ENCODE measurements around the gene PLSCR3.
A peak's percentile ranks its signal among the peaks of the same experiment; 100 is the strongest.

Gene PLSCR3

DNA sequence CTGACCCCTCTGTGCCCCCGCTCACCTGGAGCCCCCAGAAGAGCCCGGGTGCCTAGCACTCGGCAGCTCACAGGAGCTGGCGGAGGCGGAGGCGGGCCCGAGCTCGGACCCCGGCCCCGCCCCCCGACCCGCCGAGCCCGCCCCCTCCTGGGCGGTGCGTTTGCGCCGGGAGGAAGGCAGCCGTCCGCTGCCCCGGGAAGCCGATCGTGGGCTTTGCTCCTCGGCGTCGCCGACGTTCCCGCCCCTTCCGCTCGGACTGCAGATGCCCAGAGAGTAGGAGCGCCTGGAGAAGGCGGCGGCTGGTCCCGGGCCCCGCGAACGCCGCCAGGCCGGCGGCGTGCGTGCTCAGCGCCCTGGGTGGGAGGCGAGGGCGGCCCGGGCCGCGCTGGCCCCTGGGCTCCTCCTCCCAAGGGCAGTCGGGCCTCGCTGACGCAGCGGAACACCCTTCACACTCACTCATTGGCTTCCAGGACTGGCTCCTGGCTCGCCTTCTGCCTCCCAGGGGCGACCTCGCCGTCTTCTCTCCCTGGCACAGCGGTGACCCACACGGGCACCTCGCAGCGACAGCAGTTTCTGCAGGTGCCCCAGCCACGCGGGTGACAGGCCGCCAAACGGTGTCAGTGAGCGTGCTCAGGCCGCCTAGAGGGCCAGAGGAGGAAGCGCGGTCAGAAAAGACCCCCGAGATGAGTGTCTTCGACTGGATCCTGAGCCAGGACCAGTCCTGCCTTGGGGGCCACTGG, at the start of gene PLSCR3:
Gene PLSCR3, minus strand, starts transcription at position 74 of the 740 bp plus-strand sequence. CDS start 415 bp downstream, outside the sequence.
- DNase-seq, result peak; percentile 73 to 98 (median 87)
- intact Hi-C loops (cut with DNase I), result loop anchor here (5.0 kb wide), 1 partner anchor 43 kb away; the partner anchor contains the start of genes FGF11 and TMEM102

DNA sequence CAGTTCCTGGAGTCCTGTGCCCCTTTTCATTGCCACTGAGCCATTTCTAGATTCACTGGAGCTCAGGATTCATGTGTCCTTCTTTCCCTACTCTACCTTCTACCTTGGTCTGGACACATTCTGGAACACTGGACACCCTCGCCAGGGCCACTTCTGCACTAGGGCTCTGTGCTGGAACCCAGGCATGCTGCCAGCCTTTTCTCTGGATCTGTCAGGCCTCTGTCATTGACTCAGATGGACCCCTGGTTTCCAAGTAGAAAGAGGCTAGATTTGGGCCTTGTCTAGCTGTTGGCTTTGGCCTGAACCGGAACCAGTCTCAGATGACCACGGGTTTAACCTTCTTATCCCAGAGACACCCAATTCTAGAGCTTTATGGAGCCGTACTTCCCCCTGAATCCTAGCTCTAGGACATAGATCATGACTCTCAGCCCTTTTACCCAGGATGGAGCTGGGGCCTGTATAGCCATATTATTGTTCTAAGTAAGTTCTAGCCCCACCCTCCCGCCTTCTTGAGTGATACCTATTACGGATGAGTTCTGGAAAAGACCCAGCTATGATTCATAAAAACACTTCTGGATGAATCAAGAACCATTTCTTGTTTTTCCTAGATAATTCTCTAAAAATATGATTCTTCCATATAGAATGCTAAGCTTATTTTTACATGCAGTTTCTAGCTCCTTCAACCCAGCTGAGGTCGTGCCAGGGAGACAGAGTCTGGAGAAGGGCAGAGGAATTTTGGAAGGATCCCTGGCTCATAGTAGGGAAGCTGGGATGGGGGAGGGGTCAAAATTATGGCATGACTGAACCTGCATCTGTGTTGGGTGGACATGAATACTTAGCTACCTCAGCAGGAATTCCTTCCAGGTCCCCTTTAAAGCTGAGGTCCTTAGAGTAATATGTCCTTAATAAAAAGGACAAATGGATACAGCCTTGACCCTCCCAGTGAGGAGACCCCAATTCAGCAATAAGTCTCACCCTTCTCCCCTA, 49.5 kb upstream of the PLSCR3 start:
- no peak for DNase-seq
- intact Hi-C loops (cut with DNase I), result no loop called here

- intact Hi-C loops (cut with DNase I), result no loop called here
- no peak for DNase-seq
These were observed 47.8 kb upstream of the PLSCR3 start for GRCh38 chr17:7442142-7442541.

DNA sequence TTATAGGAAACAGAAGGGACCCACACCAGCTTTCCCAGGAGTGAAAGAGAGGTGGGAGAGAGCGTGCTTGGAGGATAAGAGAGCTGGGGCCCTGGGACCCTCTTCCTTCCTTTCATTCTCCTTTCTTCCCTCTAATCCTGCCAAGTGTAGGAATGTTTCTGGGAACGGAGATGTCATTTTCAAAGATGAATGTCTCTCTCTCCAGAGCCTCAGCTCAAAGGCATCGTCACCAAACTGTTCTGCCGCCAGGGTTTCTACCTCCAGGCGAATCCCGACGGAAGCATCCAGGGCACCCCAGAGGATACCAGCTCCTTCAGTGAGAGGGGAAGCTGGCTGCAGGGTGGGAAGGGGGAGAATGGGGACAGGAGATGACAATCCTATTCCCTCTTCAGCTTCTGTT, 46.9 kb upstream of the PLSCR3 start:
- no peak for DNase-seq
- intact Hi-C loops (cut with DNase I), result no loop called here

DNA sequence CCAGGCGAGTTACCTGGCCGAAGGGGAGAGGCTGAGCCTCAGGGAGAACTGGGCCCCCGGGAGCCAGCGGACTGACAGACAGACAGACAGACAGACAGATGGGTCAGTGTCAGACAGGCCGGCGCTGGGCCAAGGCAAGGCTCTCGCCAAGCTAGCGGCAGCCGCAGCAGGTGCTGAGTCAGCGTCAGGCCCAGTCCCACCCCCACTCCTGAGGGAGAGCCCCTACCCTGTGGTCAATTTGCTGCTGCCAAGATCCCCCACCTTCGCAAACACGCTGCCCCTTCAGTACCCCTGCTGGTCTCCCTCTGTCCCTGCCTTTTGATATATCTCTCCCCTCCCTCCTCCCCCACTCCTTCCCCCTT, 46.5 kb upstream of the PLSCR3 start:
- no peak for DNase-seq
- intact Hi-C loops (cut with DNase I), result no loop called here

GRCh38 chr17:7440113-7440833, 45.9 kb upstream of the PLSCR3 start:
- DNase-seq, result no peak
- intact Hi-C loops (cut with DNase I), result no loop called here

DNA sequence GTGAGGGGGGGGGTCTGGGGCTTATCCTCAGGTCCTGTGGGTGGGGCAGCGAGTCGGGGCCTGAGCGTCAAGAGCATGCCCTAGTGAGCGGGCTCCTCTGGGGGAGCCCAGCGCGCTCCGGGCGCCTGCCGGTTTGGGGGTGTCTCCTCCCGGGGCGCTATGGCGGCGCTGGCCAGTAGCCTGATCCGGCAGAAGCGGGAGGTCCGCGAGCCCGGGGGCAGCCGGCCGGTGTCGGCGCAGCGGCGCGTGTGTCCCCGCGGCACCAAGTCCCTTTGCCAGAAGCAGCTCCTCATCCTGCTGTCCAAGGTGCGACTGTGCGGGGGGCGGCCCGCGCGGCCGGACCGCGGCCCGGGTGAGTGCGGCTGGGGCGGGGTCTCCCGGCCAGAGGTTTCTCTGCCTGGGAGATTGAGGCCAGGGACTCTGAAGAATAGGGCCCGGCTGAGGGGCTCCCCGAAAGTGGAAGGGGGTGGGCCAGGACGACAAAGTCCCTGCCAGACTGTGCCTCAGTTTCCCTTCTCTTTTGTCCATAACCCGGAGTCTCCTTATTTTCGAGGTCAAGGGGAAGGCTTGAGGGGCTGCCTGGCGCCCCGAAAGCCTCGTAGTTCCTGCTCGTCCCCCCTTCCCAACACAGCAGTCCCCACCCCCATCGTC, 45.3 kb upstream of the PLSCR3 start, which contains the start of gene FGF11:
Gene FGF11, plus strand, starts transcription at position 51 of the 651 bp plus-strand sequence. Its CDS starts 109 bp downstream, at position 160.
- intact Hi-C loops (cut with DNase I), result loop anchor here (5.0 to 10.0 kb wide), 3 partner anchors 47 to 145 kb away; partner anchors contain the start of genes MPDU1, PLSCR3 and TMEM95
- DNase-seq, result no peak

DNA sequence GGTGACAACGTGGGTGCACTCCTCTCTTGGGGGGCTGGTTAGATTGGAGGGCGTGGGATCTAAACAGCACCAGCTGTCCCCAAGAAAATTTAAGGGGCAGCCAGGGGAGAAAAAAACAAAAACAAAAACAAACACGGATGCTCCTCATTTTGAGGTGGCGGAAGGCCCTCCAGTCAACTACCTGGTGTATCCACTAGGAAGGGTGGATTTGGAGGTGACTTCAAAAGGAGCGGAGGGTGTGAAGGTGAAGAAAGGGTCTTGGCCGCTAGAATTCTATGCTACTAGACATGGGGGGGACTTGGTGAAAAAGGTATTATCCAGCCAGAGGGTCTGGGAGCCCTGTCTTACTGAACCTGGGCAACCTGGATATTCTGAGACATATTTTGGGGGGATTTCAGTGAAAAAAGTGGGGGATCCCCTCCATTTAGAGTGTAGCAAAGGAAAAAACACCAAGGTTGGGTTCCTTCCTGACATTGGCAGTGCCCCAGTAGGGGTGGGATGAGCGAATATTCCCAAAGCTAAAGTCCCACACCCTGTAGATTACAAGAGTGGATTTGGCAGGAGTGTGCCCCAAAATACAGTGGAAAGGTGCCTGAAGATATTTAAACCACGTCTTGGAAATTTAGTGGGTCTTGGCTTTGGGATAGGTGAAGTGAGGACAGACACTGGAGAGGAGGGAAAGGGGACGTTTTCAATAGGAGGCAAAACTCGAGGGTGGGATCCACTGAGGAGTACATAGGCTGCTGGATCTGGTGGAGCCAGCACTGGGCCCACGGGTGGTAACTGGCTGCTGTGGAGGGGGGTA, 44.5 kb upstream of the PLSCR3 start:
- intact Hi-C loops (cut with DNase I), result loop anchor here (5.0 to 10.0 kb wide), 3 partner anchors 47 to 146 kb away; partner anchors contain the start of genes MPDU1, PLSCR3 and TMEM95
- DNase-seq, result no peak

DNA sequence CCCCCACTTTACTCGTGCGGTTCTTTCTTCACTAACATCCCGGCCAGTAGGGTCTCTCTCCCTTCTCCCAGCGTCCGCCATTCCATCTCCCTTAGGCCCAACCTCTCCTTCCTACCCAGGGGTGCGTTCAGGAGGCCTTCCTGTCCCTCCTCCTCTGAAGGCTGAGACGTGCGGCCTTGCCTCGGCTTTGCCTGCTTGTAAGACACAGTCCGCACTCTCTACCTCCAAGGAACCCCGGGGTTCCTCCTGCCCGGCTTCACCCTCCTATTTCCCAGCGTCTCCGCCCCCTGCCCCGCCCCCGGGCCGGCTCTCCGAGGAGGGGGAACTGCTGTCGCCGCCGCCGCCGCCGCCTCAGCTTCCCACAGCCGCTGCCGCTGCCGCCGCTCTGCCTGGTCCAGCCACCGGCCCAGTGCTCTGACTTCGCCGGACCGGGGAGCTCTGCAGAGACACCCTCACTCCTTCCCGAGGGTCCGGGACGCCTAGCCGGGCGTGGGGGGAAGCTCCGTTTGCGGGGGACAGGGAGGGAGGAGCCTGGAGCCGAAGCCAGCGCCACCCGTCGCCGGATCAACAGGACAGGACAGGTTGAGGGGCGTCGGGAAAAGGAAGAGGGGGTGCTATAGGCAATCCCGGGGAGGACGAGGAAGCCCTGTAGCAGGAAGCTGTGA, 43.8 kb upstream of the PLSCR3 start:
- intact Hi-C loops (cut with DNase I), result loop anchor here (1.0 to 10.0 kb wide), 4 partner anchors 46 to 147 kb away; partner anchors contain the start of genes MPDU1, PLSCR3, POLR2A and TMEM95
- DNase-seq, result peak in 9 of 10 donors; percentile 32 to 93 (median 52)

DNA sequence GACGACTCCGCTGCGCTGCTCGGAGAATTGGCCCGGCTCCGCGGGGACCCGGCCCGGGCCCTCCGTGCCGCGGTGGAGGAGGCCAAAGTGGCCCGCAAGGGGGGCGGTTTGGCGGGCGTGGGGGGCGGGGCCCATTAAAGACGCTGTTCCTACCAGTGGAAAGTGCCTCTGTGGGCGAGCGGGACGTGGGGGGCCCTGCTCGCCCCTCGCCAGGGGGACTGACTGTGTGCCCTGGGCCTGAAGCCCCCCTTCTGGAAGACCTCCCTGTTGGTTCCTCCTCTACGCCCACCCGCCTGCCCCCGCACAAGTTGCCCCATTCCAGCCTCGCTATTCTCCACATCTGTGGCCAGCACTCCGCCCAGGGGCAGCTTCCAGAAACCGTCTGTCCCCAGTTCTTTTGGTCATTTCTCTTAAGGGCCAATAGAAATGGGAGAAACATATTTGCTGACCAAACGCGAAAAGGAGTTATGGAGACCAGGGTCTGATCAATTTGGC, 43.1 kb upstream of the PLSCR3 start:
- DNase-seq, result no peak
- intact Hi-C loops (cut with DNase I), result loop anchor here (1.0 to 10.0 kb wide), 4 partner anchors 45 to 147 kb away; partner anchors contain the start of genes MPDU1, PLSCR3, POLR2A and TMEM95

GRCh38 chr17:7436556-7437368, 42.4 kb upstream of the PLSCR3 start:
- peak in 9 of 10 donors; percentile 53 to 96 (median 65) for DNase-seq
- intact Hi-C loops (cut with DNase I), result loop anchor here (1.0 to 10.0 kb wide), 4 partner anchors 44 to 148 kb away; partner anchors contain the start of genes MPDU1, PLSCR3, POLR2A and TMEM95

- intact Hi-C loops (cut with DNase I), result loop anchor here (5.0 to 10.0 kb wide), 3 partner anchors 44 to 149 kb away; partner anchors contain the start of genes MPDU1, PLSCR3 and TMEM95
- DNase-seq, result peak in 1 of 10 donors; percentile 82
These were observed 41.6 kb upstream of the PLSCR3 start for GRCh38 chr17:7435676-7436555.

DNA sequence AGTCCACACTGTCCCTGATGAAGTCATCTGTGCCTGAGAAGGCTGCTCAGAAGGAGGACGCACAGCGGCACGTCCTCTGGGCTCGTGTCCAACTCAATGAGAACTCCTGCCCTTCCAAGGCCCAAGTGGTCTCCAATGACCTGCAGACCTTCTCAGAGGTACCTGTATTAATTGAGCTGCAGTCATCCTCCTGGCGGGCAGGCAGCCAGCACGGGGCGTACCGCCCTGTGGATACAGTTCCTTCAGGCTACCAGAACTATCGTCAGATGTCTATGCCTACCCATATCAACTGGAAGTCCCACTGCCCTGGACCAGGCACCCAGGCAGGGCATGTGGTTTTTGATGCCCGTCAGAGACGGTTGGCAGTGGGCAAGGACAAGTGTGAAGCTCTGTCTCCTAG, 38.0 kb upstream of the PLSCR3 start:
- DNase-seq, result no peak
- intact Hi-C loops (cut with DNase I), result loop anchor here (10.0 kb wide), 1 partner anchor 153 kb away; the partner anchor contains the start of gene MPDU1

DNA sequence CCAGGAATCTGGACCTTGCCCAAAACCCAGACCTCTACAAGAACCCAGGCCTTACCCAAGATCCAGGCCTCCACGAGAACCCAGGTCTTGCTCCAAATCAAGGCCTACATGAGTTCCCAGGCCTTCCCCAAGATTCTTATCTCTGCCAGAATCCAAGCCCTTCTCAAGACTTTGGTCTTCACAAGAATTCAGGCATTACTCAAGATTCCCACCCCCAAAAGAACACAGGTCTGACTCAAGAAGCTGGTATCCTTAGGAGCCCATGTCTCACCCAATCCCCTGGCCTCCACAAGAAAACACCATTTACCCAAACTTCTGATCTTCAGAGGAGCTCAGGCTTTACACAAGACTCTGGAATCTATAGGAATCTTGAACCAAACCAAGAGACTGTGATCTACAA, 36.9 kb upstream of the PLSCR3 start:
- intact Hi-C loops (cut with DNase I), result loop anchor here (10.0 kb wide), 1 partner anchor 154 kb away; the partner anchor contains the start of gene MPDU1
- DNase-seq, result no peak

DNA sequence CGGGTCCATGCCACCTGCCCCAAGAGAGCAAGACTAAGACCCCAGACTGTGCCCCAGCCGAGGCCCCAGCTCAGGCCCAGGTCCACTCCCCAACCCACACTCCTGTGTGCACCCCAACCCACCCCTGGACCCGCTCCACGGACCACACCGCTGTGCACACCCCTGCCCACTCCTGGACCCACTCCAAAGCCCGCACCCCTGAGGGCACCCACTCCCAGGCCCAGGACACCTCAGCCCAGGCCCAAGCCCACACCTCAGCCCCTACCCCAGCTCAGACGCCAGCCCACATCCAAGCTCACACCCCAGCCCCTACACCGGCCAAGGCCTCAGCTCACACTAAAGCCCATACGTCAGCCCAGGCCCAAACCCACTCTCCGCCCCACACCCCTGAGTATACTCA, 35.4 kb upstream of the PLSCR3 start:
- DNase-seq, result peak in 1 of 10 donors; percentile 76

DNA sequence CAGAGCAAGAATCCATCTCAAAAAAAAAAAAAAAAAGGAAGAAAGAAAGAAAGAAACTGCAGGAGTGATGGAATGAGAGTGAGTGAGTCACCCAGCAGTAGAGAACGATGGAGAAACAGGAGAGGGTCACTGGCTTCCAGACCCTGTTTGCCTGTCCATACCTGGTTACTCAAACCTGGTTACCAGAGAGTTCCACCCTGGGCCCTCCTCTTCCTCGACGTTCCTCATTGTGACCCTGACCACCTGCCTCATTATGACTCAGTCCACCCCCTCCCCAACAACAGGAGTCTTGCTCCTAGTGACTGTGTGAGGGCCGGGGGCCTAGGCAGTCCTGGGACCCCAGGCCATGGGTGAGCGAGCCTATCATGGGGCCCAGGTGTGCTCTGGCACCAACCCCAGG, 34.2 kb upstream of the PLSCR3 start, which contains the start of gene SPEM3:
Gene SPEM3, plus strand, starts transcription at position 301 of the 400 bp plus-strand sequence. Its CDS starts 46 bp downstream, at position 347.
- DNase-seq, result no peak
- intact Hi-C loops (cut with DNase I), result no loop called here

More for the DNA sequence above, 35.4 kb upstream of the PLSCR3 start:
- intact Hi-C loops (cut with DNase I), result loop anchor here (10.0 kb wide), 1 partner anchor 155 kb away; the partner anchor contains the start of gene MPDU1

All from posterior cingulate gyrus (tissue), 11 donors.